HepG2 (cell line): ENCODE results near the gene MAN2A2. TPM values are rescaled to one million over a fixed set of nuclear protein-coding genes. Genes with fewer than 3 reads are reported as not detected.

Experiments used
- ATF1 ChIP-seq: IDR thresholded peaks from 2 replicates; pipeline ENCODE4 v1.6.1; 2016; ENCODE audit warnings: mild to moderate bottlenecking, control low read depth
- CSRNP1 ChIP-seq: sonication (generic); formaldehyde crosslinking; IDR thresholded peaks from 2 replicates; pipeline ENCODE4 v1.8.1; 2023; ENCODE audit warnings: mild to moderate bottlenecking, missing genetic modification reagents
- FOSL1 ChIP-seq: sonication (generic); formaldehyde crosslinking; IDR thresholded peaks from 2 replicates; pipeline ENCODE4 v1.9.0; 2021; ENCODE audit warnings: missing genetic modification reagents, borderline replicate concordance
- HNF4G ChIP-seq, 2 experiments: sonication (generic) in 1 of 2; formaldehyde crosslinking in 1 of 2; IDR thresholded peaks; 2 replicates each; pipeline versions ENCODE4 v1.4.0 to v1.6.1; 2011 to 2020; ENCODE audit warnings: borderline replicate concordance in 2 of 2, low read depth in 2 of 2, mild to moderate bottlenecking in 2 of 2, low read length in 1 of 2, missing genetic modification reagents in 1 of 2, moderate library complexity in 1 of 2
- SETDB1 ChIP-seq: sonication (generic); formaldehyde crosslinking; IDR thresholded peaks from 2 replicates; pipeline ENCODE4 v1.5.1; 2020; ENCODE audit warnings: missing genetic modification reagents, mild to moderate bottlenecking, borderline replicate concordance
- SMC3 ChIP-seq: IDR thresholded peaks from 2 replicates; pipeline ENCODE4 v1.6.1; 2011; ENCODE audit warnings: low read length, improper control_type of control experiment
- THAP7 ChIP-seq: sonication (generic); formaldehyde crosslinking; IDR thresholded peaks from 2 replicates; pipeline ENCODE4 v1.8.1; 2023; ENCODE audit warnings: mild to moderate bottlenecking, missing genetic modification reagents
- U2AF1 ChIP-seq: fragments of 200-400 bp; formaldehyde crosslinking; optimal IDR thresholded peaks from 2 replicates; pipeline ENCODE3; 2017; ENCODE audit warnings: mild to moderate bottlenecking, low read depth, low read length
- WIZ ChIP-seq: sonication (generic); formaldehyde crosslinking; IDR thresholded peaks from 2 replicates; pipeline ENCODE4 v1.5.1; 2020; ENCODE audit warnings: mild to moderate bottlenecking, missing genetic modification reagents
- ZNF263 ChIP-seq: sonication (generic); formaldehyde crosslinking; IDR thresholded peaks from 2 replicates; pipeline ENCODE4 v1.4.0; 2020; ENCODE audit warnings: missing genetic modification reagents
- ZNF350 ChIP-seq: sonication (generic); formaldehyde crosslinking; IDR thresholded peaks from 2 replicates; pipeline ENCODE4 v1.4.0; 2020; ENCODE audit warnings: mild to moderate bottlenecking, low read depth, missing genetic modification reagents, borderline replicate concordance
- ZNF530 ChIP-seq: sonication (generic); formaldehyde crosslinking; IDR thresholded peaks from 2 replicates; pipeline ENCODE4 v1.5.0; 2020; ENCODE audit warnings: low read depth, mild to moderate bottlenecking, missing genetic modification reagents
- ZNF841 ChIP-seq: sonication (generic); formaldehyde crosslinking; IDR thresholded peaks from 2 replicates; pipeline ENCODE4 v1.8.1; 2023; ENCODE audit warnings: missing genetic modification reagents, borderline replicate concordance
- ZSCAN12 ChIP-seq: sonication (generic); formaldehyde crosslinking; IDR thresholded peaks from 2 replicates; pipeline ENCODE4 v1.9.0; 2021; ENCODE audit warnings: mild to moderate bottlenecking, missing genetic modification reagents
- ZSCAN29 ChIP-seq: sonication (generic); formaldehyde crosslinking; conservative IDR thresholded peaks from 2 replicates; pipeline ENCODE4 v1.4.0; 2020; ENCODE audit warnings: mild to moderate bottlenecking, missing genetic modification reagents
- ZSCAN30 ChIP-seq: sonication (generic); formaldehyde crosslinking; IDR thresholded peaks from 2 replicates; pipeline ENCODE4 v1.5.0; 2020; ENCODE audit warnings: mild to moderate bottlenecking, missing genetic modification reagents
- polyA plus RNA-seq, 8 experiments: library from polyadenylated mRNA; depleted of rRNA in 3 of 8; stranded (reverse) in 7 of 8; unstranded in 1 of 8; fragments of >200 nt; fragmentation: Illumina TruSeq in 4 of 8; extraction: Trizol in 4 of 8; gene quantifications; 2 replicates each; pipeline versions ENCODE4 v1.2.1 to v1.2.3, GENCODE V29; 2011 to 2016; ENCODE audit warnings: low read depth in 4 of 8, missing spikeins in 1 of 8, mixed read lengths in 1 of 8; ENCODE audit not compliant: insufficient read depth in 1 of 8
- total RNA-seq, 5 experiments: library from RNA; depleted of rRNA; stranded (reverse); fragments of >200 nt; fragmentation: Illumina TruSeq; extraction: Trizol; gene quantifications; 2 replicates each; pipeline ENCODE4 v1.2.3, GENCODE V29; 2016; ENCODE audit warnings: low read depth in 1 of 5
- TF ChIP-seq, protein P1 (sequence below): sonication (generic); formaldehyde crosslinking; IDR thresholded peaks from 2 replicates; pipeline ENCODE4 v1.4.0; 2020; ENCODE audit warnings: missing genetic modification reagents
- TF ChIP-seq, protein P2 (sequence below), 2 experiments: fragments of 450-650 bp in 1 of 2; sonication (generic) in 1 of 2; formaldehyde crosslinking; IDR thresholded peaks; 2 replicates each; pipeline versions ENCODE4 v1.5.0 to v1.8.0; 2020 to 2022; ENCODE audit warnings: mild to moderate bottlenecking in 1 of 2, missing genetic modification reagents in 1 of 2
- TF ChIP-seq, protein P3 (sequence below): sonication (generic); formaldehyde crosslinking; IDR thresholded peaks from 2 replicates; pipeline ENCODE4 v1.4.0; 2020; ENCODE audit warnings: mild to moderate bottlenecking, low read depth, missing genetic modification reagents

Gene MAN2A2
- total and polyA plus RNA-seq, 2 of the 13 experiments (the other 11 are each of a cell fraction or from before 2014, with no cell fraction given) = 17.5 to 51.5 TPM

- TF ChIP-seq, protein P1, sequence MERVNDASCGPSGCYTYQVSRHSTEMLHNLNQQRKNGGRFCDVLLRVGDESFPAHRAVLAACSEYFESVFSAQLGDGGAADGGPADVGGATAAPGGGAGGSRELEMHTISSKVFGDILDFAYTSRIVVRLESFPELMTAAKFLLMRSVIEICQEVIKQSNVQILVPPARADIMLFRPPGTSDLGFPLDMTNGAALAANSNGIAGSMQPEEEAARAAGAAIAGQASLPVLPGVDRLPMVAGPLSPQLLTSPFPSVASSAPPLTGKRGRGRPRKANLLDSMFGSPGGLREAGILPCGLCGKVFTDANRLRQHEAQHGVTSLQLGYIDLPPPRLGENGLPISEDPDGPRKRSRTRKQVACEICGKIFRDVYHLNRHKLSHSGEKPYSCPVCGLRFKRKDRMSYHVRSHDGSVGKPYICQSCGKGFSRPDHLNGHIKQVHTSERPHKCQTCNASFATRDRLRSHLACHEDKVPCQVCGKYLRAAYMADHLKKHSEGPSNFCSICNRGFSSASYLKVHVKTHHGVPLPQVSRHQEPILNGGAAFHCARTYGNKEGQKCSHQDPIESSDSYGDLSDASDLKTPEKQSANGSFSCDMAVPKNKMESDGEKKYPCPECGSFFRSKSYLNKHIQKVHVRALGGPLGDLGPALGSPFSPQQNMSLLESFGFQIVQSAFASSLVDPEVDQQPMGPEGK (CRISPR knock-in tag) = peak; percentile 71
- TF ChIP-seq ZNF841 (CRISPR knock-in tag) (no peak), ZSCAN12 (CRISPR knock-in tag) (no peak), THAP7 (CRISPR knock-in tag) (no peak), SETDB1 (CRISPR knock-in tag) (no peak), FOSL1 (CRISPR knock-in tag) (peak; percentile 71; the same call in 1 of the 2 replicates), ZNF350 (CRISPR knock-in tag) (no peak), SMC3 (peak; percentile 19; the same call in 1 of the 2 replicates), HNF4G (IDR thresholded peaks at IDR 0.05; ENCODE audit: borderline replicate concordance, low read depth, low read length) (peak; percentile 30; the same call in 1 of the 2 replicates), HNF4G (CRISPR knock-in tag; IDR thresholded peaks at IDR 0.05; ENCODE audit: borderline replicate concordance, low read depth) (no peak), ATF1 (CRISPR knock-in tag) (no peak; the same call in 1 of the 2 replicates), WIZ (CRISPR knock-in tag) (no peak), U2AF1 (no peak), ZNF263 (no peak), ZSCAN29 (CRISPR knock-in tag) (no peak), ZSCAN30 (CRISPR knock-in tag) (no peak), ZNF530 (CRISPR knock-in tag) (no peak), CSRNP1 (no peak)
- TF ChIP-seq, protein P2, sequence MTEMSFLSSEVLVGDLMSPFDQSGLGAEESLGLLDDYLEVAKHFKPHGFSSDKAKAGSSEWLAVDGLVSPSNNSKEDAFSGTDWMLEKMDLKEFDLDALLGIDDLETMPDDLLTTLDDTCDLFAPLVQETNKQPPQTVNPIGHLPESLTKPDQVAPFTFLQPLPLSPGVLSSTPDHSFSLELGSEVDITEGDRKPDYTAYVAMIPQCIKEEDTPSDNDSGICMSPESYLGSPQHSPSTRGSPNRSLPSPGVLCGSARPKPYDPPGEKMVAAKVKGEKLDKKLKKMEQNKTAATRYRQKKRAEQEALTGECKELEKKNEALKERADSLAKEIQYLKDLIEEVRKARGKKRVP (CRISPR knock-in tag; IDR thresholded peaks at IDR 0.05) = peak in 1 of 2 experiments; percentile 99; a peak in 2 of 4 replicates
- TF ChIP-seq, protein P3, sequence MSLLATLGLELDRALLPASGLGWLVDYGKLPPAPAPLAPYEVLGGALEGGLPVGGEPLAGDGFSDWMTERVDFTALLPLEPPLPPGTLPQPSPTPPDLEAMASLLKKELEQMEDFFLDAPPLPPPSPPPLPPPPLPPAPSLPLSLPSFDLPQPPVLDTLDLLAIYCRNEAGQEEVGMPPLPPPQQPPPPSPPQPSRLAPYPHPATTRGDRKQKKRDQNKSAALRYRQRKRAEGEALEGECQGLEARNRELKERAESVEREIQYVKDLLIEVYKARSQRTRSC (CRISPR knock-in tag) = no peak
- TF ChIP-seq, all 625 proteins: peak for 165
Measured at GRCh38 chr15:90860942-90861675, 42.0 kb upstream of the MAN2A2 start (continued).
